Measurements from ENCODE around the gene FAM13A.

GRCh38 chr4:88799900-88800299 is 257.1 kb downstream of the FAM13A start:
- TF ChIP-seq RFX5 (IDR thresholded peaks at IDR 0.05; ENCODE audit: low read depth, low read length) (no peak), ZNF501 (CRISPR knock-in tag; IDR thresholded peaks at IDR 0.05) (no peak), CHD2 (IDR thresholded peaks at IDR 0.05; ENCODE audit: low read depth, low read length) (no peak), ZBTB3 (CRISPR knock-in tag; IDR thresholded peaks at IDR 0.05; ENCODE audit: borderline replicate concordance, low read depth) (no peak), HDAC6 (IDR thresholded peaks at IDR 0.05; ENCODE audit: low read depth, low read length) (no peak), IRF1 (CRISPR knock-in tag; IDR thresholded peaks at IDR 0.05; ENCODE audit: low read depth) (no peak), CEBPB (IDR thresholded peaks at IDR 0.05; ENCODE audit: borderline replicate concordance, low read depth, low read length) (no peak), ZNF232 (CRISPR knock-in tag; IDR thresholded peaks at IDR 0.05; ENCODE audit: borderline replicate concordance) (no peak), NFE2L2 (IDR thresholded peaks at IDR 0.05; ENCODE audit: low read length) (no peak), TAF1 (CRISPR knock-in tag; IDR thresholded peaks at IDR 0.05) (no peak)
- TF ChIP-seq, protein P1, sequence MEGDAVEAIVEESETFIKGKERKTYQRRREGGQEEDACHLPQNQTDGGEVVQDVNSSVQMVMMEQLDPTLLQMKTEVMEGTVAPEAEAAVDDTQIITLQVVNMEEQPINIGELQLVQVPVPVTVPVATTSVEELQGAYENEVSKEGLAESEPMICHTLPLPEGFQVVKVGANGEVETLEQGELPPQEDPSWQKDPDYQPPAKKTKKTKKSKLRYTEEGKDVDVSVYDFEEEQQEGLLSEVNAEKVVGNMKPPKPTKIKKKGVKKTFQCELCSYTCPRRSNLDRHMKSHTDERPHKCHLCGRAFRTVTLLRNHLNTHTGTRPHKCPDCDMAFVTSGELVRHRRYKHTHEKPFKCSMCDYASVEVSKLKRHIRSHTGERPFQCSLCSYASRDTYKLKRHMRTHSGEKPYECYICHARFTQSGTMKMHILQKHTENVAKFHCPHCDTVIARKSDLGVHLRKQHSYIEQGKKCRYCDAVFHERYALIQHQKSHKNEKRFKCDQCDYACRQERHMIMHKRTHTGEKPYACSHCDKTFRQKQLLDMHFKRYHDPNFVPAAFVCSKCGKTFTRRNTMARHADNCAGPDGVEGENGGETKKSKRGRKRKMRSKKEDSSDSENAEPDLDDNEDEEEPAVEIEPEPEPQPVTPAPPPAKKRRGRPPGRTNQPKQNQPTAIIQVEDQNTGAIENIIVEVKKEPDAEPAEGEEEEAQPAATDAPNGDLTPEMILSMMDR (CRISPR knock-in tag; IDR thresholded peaks at IDR 0.05), result no peak
